OCI-LY1 (cell line): ENCODE measurements around the gene IST1.

Experiments
- EZH2 ChIP-seq: fragments of 200-600 bp; sonication (generic), shearing (Covaris generic); IDR thresholded peaks from 2 replicates; pipeline ENCODE4 v1.8.0; 2017; ENCODE audit warnings: borderline replicate concordance, mixed run types, mild to moderate bottlenecking, antibody characterized with exemption, low read length, moderate library complexity, mixed read lengths
- TF ChIP-seq, protein P1 (sequence below): fragments of 200-600 bp; sonication (generic), shearing (Covaris generic); IDR thresholded peaks from 2 replicates; pipeline ENCODE4 v1.5.1; 2017; ENCODE audit warnings: mild to moderate bottlenecking, antibody characterized with exemption, low read length, moderate library complexity, mixed read lengths

DNA sequence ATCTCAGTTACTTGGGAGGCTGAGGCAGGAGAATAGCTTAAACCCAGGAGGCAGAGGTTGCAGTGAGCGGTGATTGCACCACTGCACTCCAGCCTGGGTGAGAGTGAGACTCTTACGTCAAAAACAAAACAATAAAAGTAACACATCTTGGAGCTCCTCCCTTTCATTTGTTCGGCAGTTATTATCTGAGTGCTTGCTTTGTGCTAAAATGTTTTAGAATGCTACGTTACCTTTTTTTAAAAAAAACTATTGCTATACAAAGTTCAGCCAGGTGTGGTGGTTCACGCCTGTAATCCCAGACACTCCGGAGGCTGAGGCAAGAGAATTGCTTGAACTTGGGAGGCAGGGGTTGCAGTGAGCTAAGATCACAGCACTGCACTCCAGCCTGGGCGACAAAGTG lies 15.8 kb downstream of the IST1 start:
- TF ChIP-seq, protein P1, sequence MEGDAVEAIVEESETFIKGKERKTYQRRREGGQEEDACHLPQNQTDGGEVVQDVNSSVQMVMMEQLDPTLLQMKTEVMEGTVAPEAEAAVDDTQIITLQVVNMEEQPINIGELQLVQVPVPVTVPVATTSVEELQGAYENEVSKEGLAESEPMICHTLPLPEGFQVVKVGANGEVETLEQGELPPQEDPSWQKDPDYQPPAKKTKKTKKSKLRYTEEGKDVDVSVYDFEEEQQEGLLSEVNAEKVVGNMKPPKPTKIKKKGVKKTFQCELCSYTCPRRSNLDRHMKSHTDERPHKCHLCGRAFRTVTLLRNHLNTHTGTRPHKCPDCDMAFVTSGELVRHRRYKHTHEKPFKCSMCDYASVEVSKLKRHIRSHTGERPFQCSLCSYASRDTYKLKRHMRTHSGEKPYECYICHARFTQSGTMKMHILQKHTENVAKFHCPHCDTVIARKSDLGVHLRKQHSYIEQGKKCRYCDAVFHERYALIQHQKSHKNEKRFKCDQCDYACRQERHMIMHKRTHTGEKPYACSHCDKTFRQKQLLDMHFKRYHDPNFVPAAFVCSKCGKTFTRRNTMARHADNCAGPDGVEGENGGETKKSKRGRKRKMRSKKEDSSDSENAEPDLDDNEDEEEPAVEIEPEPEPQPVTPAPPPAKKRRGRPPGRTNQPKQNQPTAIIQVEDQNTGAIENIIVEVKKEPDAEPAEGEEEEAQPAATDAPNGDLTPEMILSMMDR = no peak
- TF ChIP-seq EZH2 = no peak
